Neural cell (in vitro differentiated cells): ENCODE data around the gene NEURL2.

Experiments
- CTCF ChIP-seq: fragments of 450-650 bp; IDR thresholded peaks from 2 replicates; pipeline ENCODE4 v1.5.1; 2014; ENCODE audit warnings: antibody characterized with exemption, mild to moderate bottlenecking, moderate library complexity; ENCODE audit not compliant: poor library complexity, severe bottlenecking
- EZH2 ChIP-seq: fragments of 200-600, 300-800 bp; shearing (Covaris generic), sonication (generic); IDR thresholded peaks from 2 replicates; pipeline ENCODE4 v1.6.1; 2014; ENCODE audit warnings: antibody characterized with exemption, low read length, borderline replicate concordance, mild to moderate bottlenecking; ENCODE audit not compliant: insufficient read depth, poor library complexity, severe bottlenecking

- TF ChIP-seq CTCF (no peak), EZH2 (no peak)
Observed at GRCh38 chr20:45918182-45918737, 27.3 kb upstream of the NEURL2 start.
